ENCODE measurements around the gene HES2. TPM values are rescaled to one million over a fixed set of nuclear protein-coding genes. Genes with fewer than 3 reads are reported as not detected.

HES2 gene
- polyA plus RNA-seq, 1 donor from 2014 or later = not detected

GRCh38 chr1:6408023-6408422, 11.7 kb downstream of the HES2 start:
- H3K36me3 ChIP-seq (ENCODE audit: insufficient read depth, low read length) = no peaks in the 10 kb centered on the region
- H3K9ac ChIP-seq (ENCODE audit: low read length) = no peak overlapping the region
- no peaks in the 10 kb centered on the region for H3K79me2 ChIP-seq (replicated peaks; ENCODE audit: insufficient read depth, low read length)
- no peak overlapping the region for H3K4me2 ChIP-seq (ENCODE audit: low read length)
- no peaks in the 10 kb centered on the region for H4K20me1 ChIP-seq (ENCODE audit: insufficient read depth)
- no peak overlapping the region for H3K27ac ChIP-seq (ENCODE audit: low read length)
- H2AFZ ChIP-seq (ENCODE audit: low read depth, low read length) = no peak overlapping the region
- H3K9me2 ChIP-seq (ENCODE audit: insufficient read depth, low read length) = no peaks in the 10 kb centered on the region
- H3F3A ChIP-seq (ENCODE audit: insufficient read depth, low read length, poor library complexity, severe bottlenecking) = no peaks in the 10 kb centered on the region
- peaks cover 12% of the 10 kb centered on the region for H3K27me3 ChIP-seq (ENCODE audit: insufficient read depth, low read depth, low read length)
- TF ChIP-seq EP300 (conservative IDR thresholded peaks at IDR 0.05; ENCODE audit: poor library complexity, severe bottlenecking) = no peak
- no peak for TF ChIP-seq SMC3 (conservative IDR thresholded peaks at IDR 0.05; ENCODE audit: poor library complexity)
- TF ChIP-seq RAD21 (conservative IDR thresholded peaks at IDR 0.05) = no peak
- no peak for TF ChIP-seq POLR2AphosphoS5 (IDR thresholded peaks at IDR 0.05)
- no peak for TF ChIP-seq CTCF (IDR thresholded peaks at IDR 0.05; ENCODE audit: poor library complexity, severe bottlenecking)
- no peak for TF ChIP-seq MXI1 (conservative IDR thresholded peaks at IDR 0.05; ENCODE audit: poor library complexity, severe bottlenecking)
- TF ChIP-seq EZH2 (IDR thresholded peaks at IDR 0.05; ENCODE audit: borderline replicate concordance, insufficient read depth, low read length, poor library complexity, severe bottlenecking) = no peak
- H3K4me3 ChIP-seq (ENCODE audit: low read length) = no peak overlapping the region
- H3K9me3 ChIP-seq (ENCODE audit: low read length) = no peaks in the 10 kb centered on the region

GRCh38 chr1:6401673-6402072, 18.0 kb downstream of the HES2 start:
- no peaks in the 10 kb centered on the region for H3K9me2 ChIP-seq (ENCODE audit: insufficient read depth, low read length)
- H3K9ac ChIP-seq (ENCODE audit: low read length) = no peak overlapping the region
- H3K27me3 ChIP-seq (ENCODE audit: insufficient read depth, low read depth, low read length) = peaks cover 10% of the 10 kb centered on the region
- H4K20me1 ChIP-seq (ENCODE audit: insufficient read depth) = no peaks in the 10 kb centered on the region
- H3F3A ChIP-seq (ENCODE audit: insufficient read depth, low read length, poor library complexity, severe bottlenecking) = no peaks in the 10 kb centered on the region
- no peaks in the 10 kb centered on the region for H3K79me2 ChIP-seq (replicated peaks; ENCODE audit: insufficient read depth, low read length)
- no peak overlapping the region for H2AFZ ChIP-seq (ENCODE audit: low read depth, low read length)
- no peaks in the 10 kb centered on the region for H3K9me3 ChIP-seq (ENCODE audit: low read length)
- no peaks in the 10 kb centered on the region for H3K36me3 ChIP-seq (ENCODE audit: insufficient read depth, low read length)
- H3K4me3 ChIP-seq (ENCODE audit: low read length) = no peak overlapping the region
- no peak for TF ChIP-seq POLR2AphosphoS5 (IDR thresholded peaks at IDR 0.05)
- H3K27ac ChIP-seq (ENCODE audit: low read length) = no peak overlapping the region
- H3K4me2 ChIP-seq (ENCODE audit: low read length) = no peak overlapping the region

- Histone ChIP-seq H3K4me3 (ENCODE audit: low read length) (no peak overlapping the region), H4K20me1 (ENCODE audit: insufficient read depth) (no peaks in the 10 kb centered on the region), H2AFZ (ENCODE audit: low read depth, low read length) (no peak overlapping the region), H3K4me2 (ENCODE audit: low read length) (no peak overlapping the region), H3K27me3 (ENCODE audit: insufficient read depth, low read depth, low read length) (no peaks in the 10 kb centered on the region), H3K27ac (ENCODE audit: low read length) (no peak overlapping the region), H3K36me3 (ENCODE audit: insufficient read depth, low read length) (no peaks in the 10 kb centered on the region), H3F3A (ENCODE audit: insufficient read depth, low read length, poor library complexity, severe bottlenecking) (no peaks in the 10 kb centered on the region), H3K79me2 (replicated peaks; ENCODE audit: insufficient read depth, low read length) (no peaks in the 10 kb centered on the region), H3K9me3 (ENCODE audit: low read length) (no peaks in the 10 kb centered on the region), H3K9ac (ENCODE audit: low read length) (no peak overlapping the region), H3K9me2 (ENCODE audit: insufficient read depth, low read length) (no peaks in the 10 kb centered on the region)
- TF ChIP-seq CTCF (IDR thresholded peaks at IDR 0.05; ENCODE audit: poor library complexity, severe bottlenecking) = no peak
- no peak for TF ChIP-seq MXI1 (conservative IDR thresholded peaks at IDR 0.05; ENCODE audit: poor library complexity, severe bottlenecking)
- TF ChIP-seq POLR2AphosphoS5 (IDR thresholded peaks at IDR 0.05) = no peak
- no peak for TF ChIP-seq TAF1 (IDR thresholded peaks at IDR 0.05; ENCODE audit: low read depth)
- TF ChIP-seq EZH2 (IDR thresholded peaks at IDR 0.05; ENCODE audit: borderline replicate concordance, insufficient read depth, low read length, poor library complexity, severe bottlenecking) = no peak
- no peak for TF ChIP-seq RAD21 (conservative IDR thresholded peaks at IDR 0.05)
- no peak for TF ChIP-seq EP300 (conservative IDR thresholded peaks at IDR 0.05; ENCODE audit: poor library complexity, severe bottlenecking)
- no peak for TF ChIP-seq REST (IDR thresholded peaks at IDR 0.05; ENCODE audit: borderline replicate concordance)
- no peak for TF ChIP-seq SMC3 (conservative IDR thresholded peaks at IDR 0.05; ENCODE audit: poor library complexity)
Measured at GRCh38 chr1:6399294-6399693, 20.4 kb downstream of the HES2 start.
